Gastroesophageal sphincter (tissue), 2 donors: ENCODE results near the gene TNNT3.

Experiments
- EP300 ChIP-seq: sonication (generic); formaldehyde crosslinking; IDR thresholded peaks from one replicate; pipeline ENCODE4 v1.6.1; 2017; ENCODE audit warnings: antibody characterized with exemption, mild to moderate bottlenecking
- POLR2A ChIP-seq, 2 donors: fragments of 450-650 bp; IDR thresholded peaks; one replicate each; pipeline ENCODE4 v1.6.1; 2017; ENCODE audit warnings: antibody characterized with exemption in 2 of 2, mild to moderate bottlenecking in 2 of 2, moderate library complexity in 1 of 2

DNA sequence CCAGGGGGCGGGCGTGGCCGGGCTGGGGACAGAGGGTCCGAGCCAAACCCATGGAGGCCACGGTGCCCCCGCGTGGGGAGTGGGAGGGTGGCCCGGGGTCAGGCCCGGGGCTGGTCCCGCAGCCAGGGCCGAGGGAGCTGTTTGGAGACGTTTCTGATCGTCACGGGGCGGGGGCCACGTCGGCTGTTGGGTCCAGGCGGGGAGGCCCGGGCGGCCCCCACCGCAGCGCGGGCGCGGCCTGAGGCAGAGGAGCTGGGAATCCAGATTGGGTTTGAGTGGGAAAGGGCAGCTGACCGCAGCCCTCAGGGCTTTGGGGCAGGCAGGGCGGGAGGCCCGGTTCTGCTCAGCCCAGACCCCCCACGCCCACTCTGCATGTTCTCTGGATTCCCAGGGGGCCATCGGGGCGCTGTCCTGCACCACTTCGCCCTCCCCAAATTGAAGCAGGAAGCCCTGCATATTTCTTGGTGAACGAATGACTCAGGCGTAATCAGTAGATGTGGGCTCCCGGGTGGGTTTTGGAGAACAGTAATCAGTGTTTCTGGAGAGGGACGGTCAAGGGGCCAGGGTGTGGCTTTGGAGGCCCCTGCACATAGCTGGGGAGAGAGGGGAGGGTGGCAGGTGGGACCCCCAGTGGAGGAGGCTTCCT lies 28.2 kb downstream of the TNNT3 start:
- TF ChIP-seq EP300 (no peak), POLR2A (IDR thresholded peaks at IDR 0.05) (no peak)
